ENCODE results near the gene ALOX12B.
"Not testable (repeated sequence)": the region's sequence is repeated elsewhere in the genome, so short reads cannot be mapped to it uniquely, and the experiment has no call there.

Gene ALOX12B

DNA sequence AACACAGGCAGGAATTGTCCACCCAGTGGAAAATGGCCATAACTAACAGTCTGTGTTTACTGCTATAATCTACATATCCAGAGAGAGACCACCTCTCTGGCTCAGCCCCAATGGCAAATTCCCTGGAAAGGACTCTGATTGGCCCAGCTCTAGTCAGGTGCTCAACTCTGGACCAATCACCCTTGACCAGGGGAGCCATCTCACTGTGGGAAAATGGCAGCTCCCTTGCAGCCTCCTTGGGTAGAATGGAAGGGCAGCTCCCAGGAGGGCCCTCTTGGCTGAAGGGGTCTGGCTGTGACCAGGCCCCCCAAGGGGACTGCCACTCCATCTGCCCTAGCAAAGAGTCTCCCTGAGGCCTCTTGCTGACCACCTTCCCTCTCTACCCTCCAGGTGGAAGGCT, 45.5 kb downstream of the ALOX12B start:
- DNase-seq (ENCODE audit: low spot score), result no peak

DNA sequence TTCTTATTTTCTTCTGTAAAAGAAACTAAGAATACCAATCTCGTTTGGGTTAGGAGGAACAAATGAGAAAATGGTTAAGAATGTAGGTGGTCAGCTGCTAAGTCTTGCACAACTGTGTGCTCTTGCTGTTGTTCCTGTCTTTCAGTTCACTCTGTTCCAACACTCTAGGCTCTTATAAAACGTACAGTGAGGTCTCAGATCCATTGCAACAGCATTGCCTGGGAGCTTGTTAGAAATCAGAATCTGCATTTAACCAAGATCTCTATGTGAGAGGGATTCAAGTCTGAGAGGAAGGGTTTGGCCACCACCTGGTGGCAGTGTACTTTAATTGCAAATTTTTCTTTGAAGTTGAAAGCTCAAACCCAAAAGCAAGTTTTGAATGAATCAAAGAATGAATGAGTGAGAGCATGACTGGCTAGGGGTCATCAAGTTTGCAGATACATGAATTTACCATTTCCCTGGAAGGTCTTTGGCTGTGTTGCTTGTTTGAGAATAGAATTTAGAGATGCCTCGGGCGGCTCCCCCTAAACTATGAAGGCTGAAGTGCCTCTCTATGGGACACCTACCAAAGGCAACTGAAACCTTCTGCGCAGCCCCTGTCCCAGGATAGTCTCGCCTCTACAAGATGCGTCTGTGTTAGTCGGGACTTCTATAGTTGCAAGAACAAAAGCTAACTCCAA, 46.1 kb downstream of the ALOX12B start:
- DNase-seq (ENCODE audit: low spot score), result peak; percentile 63

DNA sequence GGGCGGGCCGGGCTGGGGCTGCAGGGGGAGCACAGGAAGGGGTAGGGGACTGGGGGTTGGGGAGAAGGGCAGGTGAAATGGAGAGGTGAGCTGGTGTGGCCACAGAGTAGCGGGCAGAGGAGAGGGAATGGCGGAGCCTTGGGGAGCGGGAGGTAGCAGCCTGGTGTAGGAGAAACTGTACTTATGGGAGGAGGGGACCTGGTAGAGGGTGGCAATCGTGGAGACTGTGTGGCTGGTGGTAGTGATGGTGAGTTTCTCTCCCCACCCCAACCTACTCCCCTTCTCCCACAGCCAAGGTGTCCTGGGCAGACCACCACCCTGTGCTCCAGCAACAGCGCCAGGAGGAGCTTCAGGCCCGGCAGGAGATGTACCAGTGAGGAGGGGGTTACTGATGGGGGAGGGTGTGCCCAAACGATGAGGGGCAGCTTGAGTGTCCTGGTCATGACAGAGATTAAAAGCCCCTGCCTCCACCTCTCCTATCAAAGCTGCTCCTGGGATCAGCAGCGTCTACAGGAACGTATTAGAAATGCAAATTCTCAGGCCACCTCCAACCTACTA, 47.8 kb downstream of the ALOX12B start:
- no peak for DNase-seq (ENCODE audit: low spot score)

DNA sequence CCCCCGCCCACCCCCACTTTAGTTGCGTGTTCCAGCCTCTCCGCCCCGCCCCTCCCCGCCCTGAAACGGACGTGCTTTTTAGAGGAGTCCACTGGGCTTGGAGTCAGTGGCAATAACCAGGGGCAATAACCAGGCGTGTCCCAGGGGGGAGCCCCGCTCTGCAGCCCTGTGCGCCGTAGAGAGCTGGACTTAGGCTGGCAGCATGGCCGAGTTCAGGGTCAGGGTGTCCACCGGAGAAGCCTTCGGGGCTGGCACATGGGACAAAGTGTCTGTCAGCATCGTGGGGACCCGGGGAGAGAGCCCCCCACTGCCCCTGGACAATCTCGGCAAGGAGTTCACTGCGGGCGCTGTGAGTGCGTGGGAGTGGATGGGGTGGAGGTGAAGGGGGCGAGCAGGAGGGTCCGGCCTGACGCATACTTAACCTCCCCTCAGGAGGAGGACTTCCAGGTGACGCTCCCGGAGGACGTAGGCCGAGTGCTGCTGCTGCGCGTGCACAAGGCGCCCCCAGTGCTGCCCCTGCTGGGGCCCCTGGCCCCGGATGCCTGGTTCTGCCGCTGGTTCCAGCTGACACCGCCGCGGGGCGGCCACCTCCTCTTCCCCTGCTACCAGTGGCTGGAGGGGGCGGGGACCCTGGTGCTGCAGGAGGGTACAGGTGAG, 48.4 kb downstream of the ALOX12B start, which contains the start of gene ALOX15B:
Gene ALOX15B, plus strand, starts transcription at position 106 of the 657 bp plus-strand sequence. Its CDS starts 97 bp downstream, at position 203.
- DNase-seq (ENCODE audit: low spot score), result peak; percentile 58

DNA sequence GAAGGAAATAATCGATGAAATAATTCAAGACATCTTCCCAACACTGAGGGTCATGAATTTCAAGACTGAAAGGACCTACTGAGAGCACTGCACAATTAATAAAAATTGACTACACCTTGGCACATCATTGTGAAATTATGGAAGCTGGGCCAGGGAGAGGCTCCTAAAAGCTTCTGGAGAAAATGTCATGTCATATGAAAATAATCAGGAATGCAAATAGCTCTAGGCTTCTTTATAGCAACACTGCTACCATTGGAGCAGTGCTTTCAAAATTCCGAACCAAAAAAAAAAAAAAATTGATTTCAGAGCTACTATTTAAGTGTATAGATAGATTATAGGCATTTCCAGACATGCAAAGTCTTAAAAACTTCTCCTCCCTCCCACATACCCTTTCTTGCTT, 55.1 kb downstream of the ALOX12B start:
- no peak for DNase-seq (ENCODE audit: low spot score)

DNA sequence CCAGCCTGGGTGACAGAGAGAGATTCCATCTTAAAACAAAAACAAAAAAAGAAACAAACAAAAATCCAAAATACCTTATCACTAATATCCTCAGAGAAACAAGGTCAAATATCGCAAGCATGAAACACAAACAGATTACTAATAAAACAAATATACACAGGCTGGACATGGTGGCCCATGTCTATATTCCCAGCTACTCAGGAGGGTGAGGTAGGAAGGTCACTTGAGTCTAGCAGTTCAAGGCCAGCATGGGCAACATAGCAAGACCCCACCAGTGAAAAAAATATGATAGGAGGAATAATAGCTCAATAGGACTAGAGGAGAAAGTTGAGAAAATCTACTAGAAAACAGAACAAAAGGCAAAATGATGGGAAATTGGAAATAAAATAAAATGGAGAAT, 55.6 kb downstream of the ALOX12B start:
- no peak for DNase-seq (ENCODE audit: low spot score)

DNA sequence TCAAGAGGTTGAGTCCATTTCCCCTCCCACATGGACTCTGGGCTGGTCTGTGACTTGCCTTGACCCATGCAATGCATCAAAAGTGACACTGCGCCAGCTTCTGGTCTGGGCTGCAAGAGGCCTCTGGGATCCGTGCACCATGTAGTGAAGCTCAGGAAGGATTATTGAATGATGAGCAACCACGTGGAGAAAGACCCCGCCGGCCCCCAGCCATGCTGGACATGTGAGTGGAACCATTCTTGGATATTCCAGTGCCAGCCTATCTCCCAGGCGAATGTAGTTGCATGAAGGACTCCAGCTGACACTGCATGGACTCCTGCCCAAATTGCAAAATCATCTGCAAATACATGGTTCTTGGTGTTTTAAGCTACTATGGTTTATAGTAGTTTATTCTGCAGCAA, 56.3 kb downstream of the ALOX12B start:
- DNase-seq (ENCODE audit: low spot score), result no peak

DNA sequence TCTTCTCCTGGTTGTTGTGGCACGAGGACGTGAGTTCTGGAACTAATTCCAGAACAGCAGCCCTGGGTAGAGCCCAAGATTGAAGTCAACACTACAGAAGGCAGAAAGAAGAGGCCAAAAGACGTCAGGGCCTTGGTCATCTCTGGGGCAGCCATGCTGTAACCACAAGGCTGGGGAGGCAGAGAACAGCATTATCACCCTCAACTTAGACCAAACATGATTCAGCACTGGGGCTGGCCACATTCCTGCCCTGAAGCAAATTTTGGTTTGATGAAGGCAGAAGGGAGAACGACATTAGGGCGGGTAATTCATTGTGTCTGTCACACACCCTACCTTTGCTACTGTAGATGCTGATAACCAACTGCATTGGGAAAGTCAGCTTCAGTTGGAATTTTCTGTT, 58.4 kb downstream of the ALOX12B start:
- no peak for DNase-seq (ENCODE audit: low spot score)

DNA sequence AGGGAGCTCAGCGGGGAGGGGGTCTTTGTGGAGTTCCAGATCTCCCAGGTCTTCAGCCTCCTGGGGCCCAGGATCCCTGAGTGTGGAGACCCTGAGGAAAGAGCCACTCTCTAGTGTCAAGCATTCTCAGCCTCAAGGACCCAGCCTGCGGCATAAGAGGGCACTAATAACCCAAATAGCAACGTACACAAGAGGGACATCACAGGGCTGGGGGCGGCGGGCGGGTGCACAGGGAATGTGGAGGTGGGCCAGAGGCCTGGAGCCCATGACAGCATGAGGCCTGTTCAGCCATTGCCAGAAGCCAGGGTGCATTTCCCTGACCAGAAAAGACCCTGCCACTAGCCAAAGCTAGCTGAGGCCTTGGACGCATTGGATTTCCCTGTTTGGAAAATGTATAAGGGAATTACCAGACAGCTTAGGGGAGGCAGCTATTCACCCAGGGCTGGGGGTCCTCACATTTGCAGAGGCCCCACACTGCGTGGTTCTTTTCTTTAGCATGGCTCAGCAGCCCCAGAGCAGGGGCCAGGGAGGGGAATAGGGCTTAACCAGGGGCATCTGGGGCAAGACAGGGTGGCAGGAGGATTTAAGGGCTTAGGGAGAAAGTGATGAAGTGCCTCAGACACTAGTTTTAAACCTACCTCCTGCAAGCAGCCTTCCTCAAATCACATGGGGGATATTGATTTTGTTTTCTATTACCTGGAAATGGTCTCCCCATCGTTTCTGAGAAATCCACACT, 62.2 kb downstream of the ALOX12B start:
- no peak for DNase-seq (ENCODE audit: low spot score)

DNA sequence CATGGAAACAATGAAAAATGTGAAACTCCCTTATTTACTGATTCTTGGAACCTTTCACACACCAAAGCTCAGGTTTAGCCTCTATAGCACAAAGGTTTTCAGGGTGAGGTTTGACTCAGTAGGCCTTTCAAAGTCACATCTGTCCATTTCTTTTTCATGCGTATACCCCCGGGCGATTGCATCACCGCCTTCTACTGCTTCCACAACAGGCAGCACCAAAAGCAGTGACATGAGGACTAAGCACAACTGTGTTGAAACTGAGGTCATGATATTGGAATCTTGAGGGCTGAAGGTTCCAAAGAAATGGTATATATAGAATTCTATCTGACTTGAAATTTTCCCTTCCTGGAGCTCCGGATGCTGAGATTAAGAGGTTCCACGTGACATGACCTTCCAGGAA, 63.4 kb downstream of the ALOX12B start:
- not testable (repeated sequence) for DNase-seq (ENCODE audit: low spot score)
